ENCODE data around the gene RPTOR.

RPTOR gene

DNA sequence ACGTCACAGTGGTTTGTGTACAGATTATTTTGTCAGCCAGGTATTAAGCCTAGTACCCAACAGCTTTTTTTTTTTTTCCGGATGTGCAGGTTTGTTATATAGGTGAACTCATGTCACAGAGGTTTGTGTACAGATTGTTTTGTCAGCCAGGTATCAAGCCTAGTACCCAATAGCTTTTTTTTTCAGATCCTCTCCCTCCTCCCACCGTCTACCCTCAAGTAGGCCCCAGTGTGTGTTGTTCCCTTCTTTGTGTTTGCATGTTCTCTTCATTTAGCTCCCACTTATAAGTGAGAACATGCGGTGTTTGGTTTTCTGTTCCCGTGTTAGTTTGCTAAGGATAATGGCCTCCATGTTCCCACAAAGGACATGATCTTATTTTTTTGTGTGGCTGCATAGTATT, 19.9 kb downstream of the RPTOR start:
- DNase-seq (ENCODE audit: low spot score), result no peak
- in situ Hi-C loops (cut with MboI; ENCODE audit: low sequenced_read_pairs, unreplicated experiment), result no loop called here
- TF ChIP-seq, protein P1, sequence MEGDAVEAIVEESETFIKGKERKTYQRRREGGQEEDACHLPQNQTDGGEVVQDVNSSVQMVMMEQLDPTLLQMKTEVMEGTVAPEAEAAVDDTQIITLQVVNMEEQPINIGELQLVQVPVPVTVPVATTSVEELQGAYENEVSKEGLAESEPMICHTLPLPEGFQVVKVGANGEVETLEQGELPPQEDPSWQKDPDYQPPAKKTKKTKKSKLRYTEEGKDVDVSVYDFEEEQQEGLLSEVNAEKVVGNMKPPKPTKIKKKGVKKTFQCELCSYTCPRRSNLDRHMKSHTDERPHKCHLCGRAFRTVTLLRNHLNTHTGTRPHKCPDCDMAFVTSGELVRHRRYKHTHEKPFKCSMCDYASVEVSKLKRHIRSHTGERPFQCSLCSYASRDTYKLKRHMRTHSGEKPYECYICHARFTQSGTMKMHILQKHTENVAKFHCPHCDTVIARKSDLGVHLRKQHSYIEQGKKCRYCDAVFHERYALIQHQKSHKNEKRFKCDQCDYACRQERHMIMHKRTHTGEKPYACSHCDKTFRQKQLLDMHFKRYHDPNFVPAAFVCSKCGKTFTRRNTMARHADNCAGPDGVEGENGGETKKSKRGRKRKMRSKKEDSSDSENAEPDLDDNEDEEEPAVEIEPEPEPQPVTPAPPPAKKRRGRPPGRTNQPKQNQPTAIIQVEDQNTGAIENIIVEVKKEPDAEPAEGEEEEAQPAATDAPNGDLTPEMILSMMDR (IDR thresholded peaks at IDR 0.05; ENCODE audit: borderline replicate concordance, control extremely low read depth, extremely low read depth, insufficient read depth, missing control alignments), result no peak

DNA sequence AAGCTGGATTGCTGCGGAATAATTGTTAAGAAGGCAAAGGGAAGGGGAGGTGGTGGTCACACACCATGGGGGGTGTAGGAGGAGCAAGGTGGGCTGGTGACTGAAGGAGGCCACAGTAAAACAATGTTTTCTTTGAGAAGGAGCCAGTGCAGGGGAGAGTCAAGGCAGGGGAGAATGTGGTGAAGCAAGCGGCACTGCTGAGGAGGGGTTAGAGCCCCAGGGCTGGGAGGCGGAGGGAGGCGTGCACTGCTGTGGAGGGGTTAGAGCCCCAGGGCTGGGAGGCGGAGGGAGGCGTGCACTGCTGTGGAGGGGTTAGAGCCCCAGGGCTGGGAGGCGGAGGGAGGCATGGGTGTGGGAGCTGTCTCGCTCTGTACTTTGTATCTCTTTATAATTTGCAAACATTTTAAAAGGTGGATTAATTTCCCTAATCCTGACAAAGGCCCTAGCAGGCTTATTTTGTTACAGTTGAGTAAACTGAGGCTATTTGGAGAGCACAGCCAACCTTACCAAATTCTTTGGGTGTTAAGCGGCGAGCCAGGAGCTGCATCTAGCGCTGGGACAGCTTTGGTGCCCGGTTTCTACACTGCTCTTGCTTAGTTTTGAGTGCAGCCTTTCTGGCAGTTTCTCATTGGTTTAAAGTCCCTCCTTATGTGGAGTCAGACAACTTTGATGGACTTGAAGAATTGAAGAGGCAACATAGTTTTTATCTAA, 20.9 kb downstream of the RPTOR start:
- TF ChIP-seq, protein P1 (IDR thresholded peaks at IDR 0.05; ENCODE audit: borderline replicate concordance, control extremely low read depth, extremely low read depth, insufficient read depth, missing control alignments), result no peak
- in situ Hi-C loops (cut with MboI; ENCODE audit: low sequenced_read_pairs, unreplicated experiment), result no loop called here
- DNase-seq (ENCODE audit: low spot score), result no peak

DNA sequence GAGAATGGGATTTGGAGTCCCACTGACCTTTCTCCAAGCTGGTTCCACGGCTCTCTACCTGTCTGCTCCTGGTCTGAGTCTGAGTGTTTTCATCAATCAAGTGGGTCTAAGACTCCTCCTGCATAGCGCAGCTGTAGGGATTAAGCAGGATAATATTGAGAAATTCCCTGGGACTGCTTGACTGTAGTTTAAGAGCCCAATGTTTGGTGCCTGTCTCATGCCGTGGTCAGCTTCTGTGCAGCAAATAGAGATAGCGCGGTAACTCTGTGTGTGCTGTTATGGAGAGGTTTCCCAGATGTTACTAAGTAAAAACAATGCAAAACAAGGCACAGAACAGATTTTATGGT, 21.4 kb downstream of the RPTOR start:
- DNase-seq (ENCODE audit: low spot score), result no peak
- TF ChIP-seq, protein P1 (IDR thresholded peaks at IDR 0.05; ENCODE audit: borderline replicate concordance, control extremely low read depth, extremely low read depth, insufficient read depth, missing control alignments), result no peak
- in situ Hi-C loops (cut with MboI; ENCODE audit: low sequenced_read_pairs, unreplicated experiment), result no loop called here

DNA sequence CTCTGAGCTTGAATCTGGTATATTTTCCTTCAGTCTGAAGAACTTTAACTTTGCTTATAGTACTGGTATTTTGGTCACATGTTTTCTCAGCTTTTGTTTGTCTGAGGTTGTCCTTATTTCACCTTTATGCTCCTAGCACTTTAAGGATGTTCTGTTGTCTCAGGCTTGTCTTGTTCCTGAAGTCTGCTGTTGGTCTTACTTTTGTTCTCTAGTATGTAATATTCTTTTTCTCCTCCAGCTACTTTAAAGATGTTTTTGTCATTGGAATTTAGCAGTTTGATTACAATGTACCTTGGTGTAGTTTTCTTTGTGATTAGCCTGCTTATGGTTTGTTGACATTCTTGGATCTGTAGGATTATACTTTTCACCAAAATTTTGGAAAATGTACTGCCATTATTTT, 23.6 kb downstream of the RPTOR start:
- no peak for DNase-seq (ENCODE audit: low spot score)
- TF ChIP-seq, protein P1 (IDR thresholded peaks at IDR 0.05; ENCODE audit: borderline replicate concordance, control extremely low read depth, extremely low read depth, insufficient read depth, missing control alignments), result no peak
- in situ Hi-C loops (cut with MboI; ENCODE audit: low sequenced_read_pairs, unreplicated experiment), result no loop called here

DNA sequence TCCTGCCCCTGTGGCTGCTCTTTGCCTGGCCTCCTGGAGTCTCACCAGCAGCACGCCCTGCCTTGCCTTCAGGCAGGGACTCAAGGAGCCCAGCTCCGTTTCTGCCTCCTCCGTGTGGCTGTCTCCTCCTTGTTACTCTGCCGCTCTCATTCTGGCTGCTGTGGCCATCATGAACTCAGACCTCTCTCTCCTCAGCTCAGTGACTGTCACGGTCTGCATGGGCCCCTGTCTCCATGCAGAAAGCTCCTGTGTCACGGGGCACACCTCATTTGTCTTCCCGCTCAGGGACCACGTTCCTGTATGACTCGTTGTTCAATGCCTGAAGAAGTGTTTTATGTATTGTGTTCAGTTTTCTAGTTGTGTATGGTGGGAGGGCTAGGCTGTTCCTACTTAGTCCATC, 25.3 kb downstream of the RPTOR start:
- in situ Hi-C loops (cut with MboI; ENCODE audit: low sequenced_read_pairs, unreplicated experiment), result loop anchor here (10.0 kb wide), 1 partner anchor 405 kb away; no protein-coding TSS in a partner anchor
- TF ChIP-seq, protein P1 (IDR thresholded peaks at IDR 0.05; ENCODE audit: borderline replicate concordance, control extremely low read depth, extremely low read depth, insufficient read depth, missing control alignments), result no peak
- no peak for DNase-seq (ENCODE audit: low spot score)

DNA sequence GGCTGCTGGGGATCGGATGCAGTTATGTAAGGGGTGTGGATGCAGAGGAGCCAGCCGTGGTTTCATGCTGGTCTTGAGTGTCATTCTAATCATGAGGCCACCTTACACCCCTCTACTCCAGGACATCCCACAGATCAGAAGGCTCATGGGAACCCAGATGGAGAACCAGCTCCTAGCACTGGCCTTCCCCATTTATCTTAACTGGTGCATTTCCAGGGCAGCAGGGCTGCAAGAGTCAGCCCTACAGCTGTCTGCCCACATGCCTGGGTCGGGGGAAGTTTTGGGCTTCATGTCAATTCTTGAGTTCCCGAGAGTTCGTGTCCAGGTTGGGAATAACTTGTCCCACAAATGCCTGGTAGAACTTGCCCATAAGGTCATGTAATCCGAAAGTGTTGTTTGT, 29.1 kb downstream of the RPTOR start:
- DNase-seq (ENCODE audit: low spot score), result no peak
- TF ChIP-seq, protein P1 (IDR thresholded peaks at IDR 0.05; ENCODE audit: borderline replicate concordance, control extremely low read depth, extremely low read depth, insufficient read depth, missing control alignments), result no peak
- in situ Hi-C loops (cut with MboI; ENCODE audit: low sequenced_read_pairs, unreplicated experiment), result loop anchor here (10.0 kb wide), 1 partner anchor 401 kb away; no protein-coding TSS in a partner anchor

Data from GM13976 (cell line).